Measurements from ENCODE around the gene ITGA6. TPM values are rescaled to one million over a fixed set of nuclear protein-coding genes. Genes with fewer than 3 reads are reported as not detected.

The ITGA6 gene
- total and polyA plus RNA-seq, 2 experiments from 2014 or later: 32.9 to 124 TPM

DNA sequence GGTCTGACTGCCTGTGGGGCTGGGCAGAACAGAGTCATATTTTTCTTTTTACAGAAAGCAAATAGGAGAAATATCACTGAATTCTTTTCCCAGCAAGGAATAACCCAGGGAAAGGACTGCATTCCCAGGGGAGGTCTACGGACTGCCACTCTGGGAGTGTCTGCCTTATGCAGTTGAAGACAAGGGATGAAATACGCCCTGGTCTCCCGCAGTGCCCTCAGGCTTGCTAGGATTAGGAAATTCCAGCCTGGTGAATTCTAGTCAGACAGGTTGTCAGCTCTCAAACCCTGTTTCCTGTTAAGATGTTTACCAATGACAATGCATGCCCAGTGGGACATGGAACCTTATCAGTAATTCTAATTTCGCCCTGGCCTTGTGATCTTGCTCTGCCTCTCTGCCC, 98.2 kb downstream of the ITGA6 start (continued):
- TF ChIP-seq JUNB (IDR thresholded peaks at IDR 0.05; ENCODE audit: unreplicated experiment) (no peak), NANOG (IDR thresholded peaks at IDR 0.05; ENCODE audit: borderline replicate concordance) (no peak), CREB1 (CRISPR knock-in tag; IDR thresholded peaks at IDR 0.05; ENCODE audit: low read depth) (no peak), POLR2AphosphoS5 (IDR thresholded peaks at IDR 0.05; ENCODE audit: low read depth) (no peak), EZH2 (IDR thresholded peaks at IDR 0.05; ENCODE audit: low read depth, unreplicated experiment) (no peak)
- TF ChIP-seq, protein P1, sequence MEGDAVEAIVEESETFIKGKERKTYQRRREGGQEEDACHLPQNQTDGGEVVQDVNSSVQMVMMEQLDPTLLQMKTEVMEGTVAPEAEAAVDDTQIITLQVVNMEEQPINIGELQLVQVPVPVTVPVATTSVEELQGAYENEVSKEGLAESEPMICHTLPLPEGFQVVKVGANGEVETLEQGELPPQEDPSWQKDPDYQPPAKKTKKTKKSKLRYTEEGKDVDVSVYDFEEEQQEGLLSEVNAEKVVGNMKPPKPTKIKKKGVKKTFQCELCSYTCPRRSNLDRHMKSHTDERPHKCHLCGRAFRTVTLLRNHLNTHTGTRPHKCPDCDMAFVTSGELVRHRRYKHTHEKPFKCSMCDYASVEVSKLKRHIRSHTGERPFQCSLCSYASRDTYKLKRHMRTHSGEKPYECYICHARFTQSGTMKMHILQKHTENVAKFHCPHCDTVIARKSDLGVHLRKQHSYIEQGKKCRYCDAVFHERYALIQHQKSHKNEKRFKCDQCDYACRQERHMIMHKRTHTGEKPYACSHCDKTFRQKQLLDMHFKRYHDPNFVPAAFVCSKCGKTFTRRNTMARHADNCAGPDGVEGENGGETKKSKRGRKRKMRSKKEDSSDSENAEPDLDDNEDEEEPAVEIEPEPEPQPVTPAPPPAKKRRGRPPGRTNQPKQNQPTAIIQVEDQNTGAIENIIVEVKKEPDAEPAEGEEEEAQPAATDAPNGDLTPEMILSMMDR (conservative IDR thresholded peaks at IDR 0.05; ENCODE audit: low read depth in 2 of 2): no peak
- TF ChIP-seq, protein P2, sequence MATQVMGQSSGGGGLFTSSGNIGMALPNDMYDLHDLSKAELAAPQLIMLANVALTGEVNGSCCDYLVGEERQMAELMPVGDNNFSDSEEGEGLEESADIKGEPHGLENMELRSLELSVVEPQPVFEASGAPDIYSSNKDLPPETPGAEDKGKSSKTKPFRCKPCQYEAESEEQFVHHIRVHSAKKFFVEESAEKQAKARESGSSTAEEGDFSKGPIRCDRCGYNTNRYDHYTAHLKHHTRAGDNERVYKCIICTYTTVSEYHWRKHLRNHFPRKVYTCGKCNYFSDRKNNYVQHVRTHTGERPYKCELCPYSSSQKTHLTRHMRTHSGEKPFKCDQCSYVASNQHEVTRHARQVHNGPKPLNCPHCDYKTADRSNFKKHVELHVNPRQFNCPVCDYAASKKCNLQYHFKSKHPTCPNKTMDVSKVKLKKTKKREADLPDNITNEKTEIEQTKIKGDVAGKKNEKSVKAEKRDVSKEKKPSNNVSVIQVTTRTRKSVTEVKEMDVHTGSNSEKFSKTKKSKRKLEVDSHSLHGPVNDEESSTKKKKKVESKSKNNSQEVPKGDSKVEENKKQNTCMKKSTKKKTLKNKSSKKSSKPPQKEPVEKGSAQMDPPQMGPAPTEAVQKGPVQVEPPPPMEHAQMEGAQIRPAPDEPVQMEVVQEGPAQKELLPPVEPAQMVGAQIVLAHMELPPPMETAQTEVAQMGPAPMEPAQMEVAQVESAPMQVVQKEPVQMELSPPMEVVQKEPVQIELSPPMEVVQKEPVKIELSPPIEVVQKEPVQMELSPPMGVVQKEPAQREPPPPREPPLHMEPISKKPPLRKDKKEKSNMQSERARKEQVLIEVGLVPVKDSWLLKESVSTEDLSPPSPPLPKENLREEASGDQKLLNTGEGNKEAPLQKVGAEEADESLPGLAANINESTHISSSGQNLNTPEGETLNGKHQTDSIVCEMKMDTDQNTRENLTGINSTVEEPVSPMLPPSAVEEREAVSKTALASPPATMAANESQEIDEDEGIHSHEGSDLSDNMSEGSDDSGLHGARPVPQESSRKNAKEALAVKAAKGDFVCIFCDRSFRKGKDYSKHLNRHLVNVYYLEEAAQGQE (IDR thresholded peaks at IDR 0.05; ENCODE audit: unreplicated experiment): no peak
- TF ChIP-seq, protein P3, sequence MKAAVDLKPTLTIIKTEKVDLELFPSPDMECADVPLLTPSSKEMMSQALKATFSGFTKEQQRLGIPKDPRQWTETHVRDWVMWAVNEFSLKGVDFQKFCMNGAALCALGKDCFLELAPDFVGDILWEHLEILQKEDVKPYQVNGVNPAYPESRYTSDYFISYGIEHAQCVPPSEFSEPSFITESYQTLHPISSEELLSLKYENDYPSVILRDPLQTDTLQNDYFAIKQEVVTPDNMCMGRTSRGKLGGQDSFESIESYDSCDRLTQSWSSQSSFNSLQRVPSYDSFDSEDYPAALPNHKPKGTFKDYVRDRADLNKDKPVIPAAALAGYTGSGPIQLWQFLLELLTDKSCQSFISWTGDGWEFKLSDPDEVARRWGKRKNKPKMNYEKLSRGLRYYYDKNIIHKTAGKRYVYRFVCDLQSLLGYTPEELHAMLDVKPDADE (IDR thresholded peaks at IDR 0.05): no peak

DNA sequence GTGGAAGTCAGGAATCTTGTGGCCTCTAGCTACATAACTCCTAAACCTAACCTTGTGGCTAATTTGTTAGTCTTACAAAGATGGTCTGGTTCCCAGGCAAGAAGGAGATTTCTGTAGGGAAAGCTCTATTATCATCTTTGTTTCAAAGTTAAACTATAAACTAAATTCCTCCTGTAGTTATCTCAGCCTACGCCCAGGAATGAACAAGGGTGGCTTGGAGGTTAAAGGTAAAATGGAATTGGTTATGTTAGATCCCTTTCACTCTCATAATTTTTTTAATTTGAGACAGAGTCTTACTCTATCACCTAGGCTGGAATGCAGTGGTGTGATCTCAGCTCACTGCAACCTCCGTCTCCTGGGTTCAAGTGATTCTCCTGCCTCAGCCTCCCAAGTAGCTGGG, 103.9 kb downstream of the ITGA6 start:
- no peaks in the 10 kb centered on the region for H3K79me2 ChIP-seq (replicated peaks; ENCODE audit: insufficient read depth)
- H3K9me2 ChIP-seq (ENCODE audit: insufficient read depth): no peaks in the 10 kb centered on the region; the same call in 1 of the 2 replicates
- no peak overlapping the region for H3K4me3 ChIP-seq
- Mint-ChIP-seq H3K27me3 (ENCODE audit: insufficient read depth, low read depth, poor library complexity) (peaks cover 12% of the 10 kb centered on the region), H3K27ac (no peak overlapping the region), H3K36me3 (ENCODE audit: low read depth) (peaks cover 77% of the 10 kb centered on the region), H3K4me1 (no peaks in the 10 kb centered on the region; the same call in 2 of the 3 replicates), H3K9me3 (peaks cover 93% of the 10 kb centered on the region), H3K4me3 (no peak overlapping the region)
- ATAC-seq (no peak), DNase-seq (ENCODE audit: low spot score) (no peak)
- H3K27ac ChIP-seq (ENCODE audit: low read depth): no peak overlapping the region
- peaks cover 22% of the 10 kb centered on the region for H3K36me3 ChIP-seq (ENCODE audit: insufficient read depth)
- H2AFZ ChIP-seq: no peak overlapping the region
- H4K20me1 ChIP-seq (replicated peaks; ENCODE audit: insufficient read depth): no peaks in the 10 kb centered on the region
- no peaks in the 10 kb centered on the region for H3F3A ChIP-seq (replicated peaks; ENCODE audit: low read depth)
- H3K27me3 ChIP-seq (ENCODE audit: insufficient read depth): no peaks in the 10 kb centered on the region
- H3K4me1 ChIP-seq (ENCODE audit: insufficient read depth): 0 out of 2 replicates have a peak, but pooled peaks cover 6% of the 10 kb centered on the region
- H3K4me2 ChIP-seq: no peak overlapping the region
- TF ChIP-seq, protein P3 (IDR thresholded peaks at IDR 0.05): no peak
- TF ChIP-seq NANOG (IDR thresholded peaks at IDR 0.05; ENCODE audit: borderline replicate concordance) (no peak), ZNF331 (CRISPR knock-in tag; IDR thresholded peaks at IDR 0.05; ENCODE audit: low read depth) (no peak), POLR2AphosphoS5 (IDR thresholded peaks at IDR 0.05; ENCODE audit: low read depth) (no peak), EZH2 (IDR thresholded peaks at IDR 0.05; ENCODE audit: low read depth, unreplicated experiment) (no peak), CREB1 (CRISPR knock-in tag; IDR thresholded peaks at IDR 0.05; ENCODE audit: low read depth) (no peak), JUNB (IDR thresholded peaks at IDR 0.05; ENCODE audit: unreplicated experiment) (no peak)
- TF ChIP-seq, protein P1 (conservative IDR thresholded peaks at IDR 0.05; ENCODE audit: low read depth in 2 of 2): no peak
- TF ChIP-seq, protein P2 (IDR thresholded peaks at IDR 0.05; ENCODE audit: unreplicated experiment): no peak

Data from GM23338 (cell line).